SK-N-SH treated with all-trans-retinoic acid at 6 μM for 48 hours (cell line): ENCODE results near the gene TMPRSS11D.

ENCODE experiments used
- BACH2 ChIP-seq: fragments of 250-450 bp; sonication (Bioruptor Pico); IDR thresholded peaks from 2 replicates; pipeline ENCODE4 v1.9.0; 2021; ENCODE audit warnings: mild to moderate bottlenecking, borderline replicate concordance
- CSDC2 ChIP-seq: fragments of 250-450 bp; sonication (Bioruptor Pico); IDR thresholded peaks from 2 replicates; pipeline ENCODE4 v1.5.0; 2020; ENCODE audit warnings: mild to moderate bottlenecking, moderate library complexity
- GLIS3 ChIP-seq: fragments of 250-450 bp; sonication (Bioruptor Pico); IDR thresholded peaks from 2 replicates; pipeline ENCODE4 v1.5.0; 2020; ENCODE audit warnings: mild to moderate bottlenecking, moderate library complexity
- OSR1 ChIP-seq: fragments of 250-450 bp; sonication (Bioruptor Pico); IDR thresholded peaks from 2 replicates; pipeline ENCODE4 v1.8.0; 2022; ENCODE audit warnings: moderate library complexity, mild to moderate bottlenecking, inconsistent platforms
- PATZ1 ChIP-seq: fragments of 250-450 bp; sonication (Bioruptor Pico); IDR thresholded peaks from 2 replicates; pipeline ENCODE4 v1.8.0; 2020; ENCODE audit warnings: mild to moderate bottlenecking, moderate library complexity, borderline replicate concordance
- ZFP3 ChIP-seq: fragments of 250-450 bp; sonication (Bioruptor Pico); IDR thresholded peaks from 2 replicates; pipeline ENCODE4 v1.5.0; 2020; ENCODE audit warnings: mild to moderate bottlenecking, moderate library complexity
- ZFP30 ChIP-seq: fragments of 450-650 bp; formaldehyde crosslinking; IDR thresholded peaks from 2 replicates; pipeline ENCODE4 v1.5.0; 2022; ENCODE audit warnings: mild to moderate bottlenecking, moderate library complexity
- ZNF565 ChIP-seq: fragments of 450-650 bp; formaldehyde crosslinking; conservative IDR thresholded peaks from 2 replicates; pipeline ENCODE4 v1.5.0; 2020; ENCODE audit warnings: low read depth, mild to moderate bottlenecking, moderate library complexity
- ZNF70 ChIP-seq: fragments of 450-650 bp; formaldehyde crosslinking; IDR thresholded peaks from 2 replicates; pipeline ENCODE4 v1.5.0; 2020; ENCODE audit warnings: mild to moderate bottlenecking, moderate library complexity
- TF ChIP-seq, protein P1 (sequence below): fragments of 250-450 bp; sonication (Bioruptor Pico); IDR thresholded peaks from 2 replicates; pipeline ENCODE4 v1.5.1; 2020; ENCODE audit warnings: low read depth, mild to moderate bottlenecking, moderate library complexity
- TF ChIP-seq, protein P2 (sequence below): fragments of 250-450 bp; sonication (Bioruptor Pico); IDR thresholded peaks from 2 replicates; pipeline ENCODE4 v1.5.1; 2021; ENCODE audit warnings: mild to moderate bottlenecking, moderate library complexity

DNA sequence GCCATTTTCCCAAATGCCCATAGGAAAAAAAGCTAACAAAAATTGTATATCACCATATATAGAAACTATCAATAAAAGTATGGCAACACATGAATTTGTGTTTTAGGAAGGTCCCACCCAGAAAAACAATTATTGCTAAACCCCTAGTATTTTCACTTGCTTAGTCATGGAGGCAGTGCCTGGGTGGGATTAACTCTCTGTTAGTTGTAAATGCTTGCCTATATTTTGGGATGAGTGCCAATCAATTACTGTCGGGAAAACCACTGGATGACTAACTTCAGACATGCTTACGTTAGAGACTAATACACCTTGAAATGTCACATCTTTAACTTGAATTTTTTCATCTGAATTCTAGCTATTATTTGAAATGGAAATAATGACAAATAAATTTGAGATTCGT is 45.6 kb upstream of the TMPRSS11D start:
- no peak for TF ChIP-seq ZFP3 (CRISPR knock-in tag)
- TF ChIP-seq GLIS3 (CRISPR knock-in tag) = no peak
- no peak for TF ChIP-seq BACH2 (CRISPR knock-in tag)
- no peak for TF ChIP-seq ZNF565 (CRISPR knock-in tag)
- TF ChIP-seq, protein P1, sequence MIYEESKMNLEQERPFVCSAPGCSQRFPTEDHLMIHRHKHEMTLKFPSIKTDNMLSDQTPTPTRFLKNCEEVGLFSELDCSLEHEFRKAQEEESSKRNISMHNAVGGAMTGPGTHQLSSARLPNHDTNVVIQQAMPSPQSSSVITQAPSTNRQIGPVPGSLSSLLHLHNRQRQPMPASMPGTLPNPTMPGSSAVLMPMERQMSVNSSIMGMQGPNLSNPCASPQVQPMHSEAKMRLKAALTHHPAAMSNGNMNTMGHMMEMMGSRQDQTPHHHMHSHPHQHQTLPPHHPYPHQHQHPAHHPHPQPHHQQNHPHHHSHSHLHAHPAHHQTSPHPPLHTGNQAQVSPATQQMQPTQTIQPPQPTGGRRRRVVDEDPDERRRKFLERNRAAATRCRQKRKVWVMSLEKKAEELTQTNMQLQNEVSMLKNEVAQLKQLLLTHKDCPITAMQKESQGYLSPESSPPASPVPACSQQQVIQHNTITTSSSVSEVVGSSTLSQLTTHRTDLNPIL (CRISPR knock-in tag) = no peak
- TF ChIP-seq, protein P2, sequence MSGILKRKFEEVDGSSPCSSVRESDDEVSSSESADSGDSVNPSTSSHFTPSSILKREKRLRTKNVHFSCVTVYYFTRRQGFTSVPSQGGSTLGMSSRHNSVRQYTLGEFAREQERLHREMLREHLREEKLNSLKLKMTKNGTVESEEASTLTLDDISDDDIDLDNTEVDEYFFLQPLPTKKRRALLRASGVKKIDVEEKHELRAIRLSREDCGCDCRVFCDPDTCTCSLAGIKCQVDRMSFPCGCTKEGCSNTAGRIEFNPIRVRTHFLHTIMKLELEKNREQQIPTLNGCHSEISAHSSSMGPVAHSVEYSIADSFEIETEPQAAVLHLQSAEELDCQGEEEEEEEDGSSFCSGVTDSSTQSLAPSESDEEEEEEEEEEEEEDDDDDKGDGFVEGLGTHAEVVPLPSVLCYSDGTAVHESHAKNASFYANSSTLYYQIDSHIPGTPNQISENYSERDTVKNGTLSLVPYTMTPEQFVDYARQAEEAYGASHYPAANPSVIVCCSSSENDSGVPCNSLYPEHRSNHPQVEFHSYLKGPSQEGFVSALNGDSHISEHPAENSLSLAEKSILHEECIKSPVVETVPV (CRISPR knock-in tag) = no peak
- no peak for TF ChIP-seq ZFP30
- TF ChIP-seq PATZ1 (CRISPR knock-in tag) = no peak
- no peak for TF ChIP-seq CSDC2
- no peak for TF ChIP-seq OSR1 (CRISPR knock-in tag)
- no peak for TF ChIP-seq ZNF70 (CRISPR knock-in tag)
